Ascending aorta (tissue), 2 donors: ENCODE measurements around the gene ARHGAP28. TPM values are rescaled to one million over a fixed set of nuclear protein-coding genes. Genes with fewer than 3 reads are reported as not detected.
"Not testable (repeated sequence)": the region's sequence is repeated elsewhere in the genome, so short reads cannot be mapped to it uniquely, and the experiment has no call there.

Experiments
- DNase-seq, 2 donors: peaks; one replicate each; pipeline ENCODE4 v3.0.0-alpha.2; 2019; ENCODE audit warnings: low spot score in 2 of 2
- H3K27ac ChIP-seq, 2 donors: fragments of 200-600 bp; sonication (generic); one replicate each; pipeline ENCODE4 v1.5.1; 2016 to 2017; ENCODE audit warnings: mild to moderate bottlenecking in 1 of 2
- H3K27me3 ChIP-seq: fragments of 200-600 bp; sonication (generic); one replicate; pipeline ENCODE4 v1.5.1; 2017
- H3K36me3 ChIP-seq, 2 donors: fragments of 200-600 bp; sonication (generic); one replicate each; pipeline ENCODE4 v1.5.1; 2016
- H3K4me1 ChIP-seq, 2 donors: fragments of 200-600 bp; sonication (generic); one replicate each; pipeline ENCODE4 v1.5.1; 2016 to 2017; ENCODE audit warnings: mild to moderate bottlenecking in 1 of 2
- H3K4me3 ChIP-seq, 2 donors: fragments of 200-600 bp; sonication (generic); one replicate each; pipeline ENCODE4 v1.5.1; 2016 to 2017; ENCODE audit warnings: mild to moderate bottlenecking in 1 of 2
- H3K9me3 ChIP-seq, 2 donors: fragments of 200-600 bp; sonication (generic); one replicate each; pipeline ENCODE4 v1.5.1; 2016
- intact Hi-C: fragments of 100-400 bp; cut with DNase I; formaldehyde crosslinking; loops from one replicate; pipeline ENCODE4 v1.15.1; 2023
- total RNA-seq: library from RNA; depleted of rRNA; stranded (reverse); fragments of >200 nt; gene quantifications from one replicate; pipeline ENCODE4 v1.1.0, GENCODE V29; 2016
- TF ChIP-seq, protein P1 (sequence below), 3 experiments: fragments of 200-600 bp in 2 of 3; fragments of 450-650 bp in 1 of 3; sonication (generic) in 2 of 3; IDR thresholded peaks; one replicate each; pipeline ENCODE4 v1.5.1; 2016 to 2019; ENCODE audit warnings: antibody characterized with exemption in 3 of 3, mild to moderate bottlenecking in 1 of 3, moderate library complexity in 1 of 3

ARHGAP28 gene
- total RNA-seq, 1 donor from 2014 or later = 0.85 TPM

DNA sequence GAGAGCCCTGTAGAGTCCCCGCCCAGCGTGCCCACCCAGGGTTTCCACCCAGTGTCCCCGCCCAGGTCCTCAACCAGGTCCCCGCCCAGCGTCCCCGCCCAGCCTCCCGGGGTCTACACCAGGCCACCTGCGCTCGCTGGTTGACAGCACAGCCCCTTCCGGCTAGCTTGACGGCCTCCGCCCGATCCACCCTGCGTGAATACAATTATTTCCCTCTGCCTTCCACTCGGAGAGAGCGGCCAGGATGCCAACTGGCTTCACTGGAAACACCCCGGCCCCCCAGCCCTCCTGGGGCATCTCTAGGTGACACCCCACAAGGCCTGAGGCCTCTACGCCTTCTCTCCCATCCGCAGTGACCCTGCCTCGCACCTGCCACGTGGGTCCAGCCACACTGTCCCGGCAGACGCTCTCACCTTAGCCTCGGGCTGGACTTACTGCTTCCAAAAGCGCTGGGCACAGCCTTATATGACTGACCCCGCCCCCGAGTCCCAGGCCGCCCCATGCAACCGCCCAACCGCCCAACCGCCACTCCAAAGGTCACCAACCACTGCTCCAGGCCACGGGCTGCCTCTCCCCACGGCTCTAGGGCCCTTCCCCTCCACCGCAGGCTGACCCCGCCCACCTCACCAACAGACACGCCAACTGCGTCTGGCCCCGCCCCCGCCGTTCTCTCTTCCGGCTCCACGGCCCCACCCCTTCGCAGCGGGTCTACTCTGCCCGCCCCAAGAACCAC lies 200.0 kb downstream of the ARHGAP28 start:
- Histone ChIP-seq H3K4me1 (no peaks in the 10 kb centered on the region), H3K27me3 (no peaks in the 10 kb centered on the region), H3K36me3 (no peaks in the 10 kb centered on the region), H3K27ac (no peak overlapping the region), H3K4me3 (no peak overlapping the region), H3K9me3 (no peaks in the 10 kb centered on the region)
- DNase-seq = no peak
- intact Hi-C loops = no loop called here
- TF ChIP-seq, protein P1, sequence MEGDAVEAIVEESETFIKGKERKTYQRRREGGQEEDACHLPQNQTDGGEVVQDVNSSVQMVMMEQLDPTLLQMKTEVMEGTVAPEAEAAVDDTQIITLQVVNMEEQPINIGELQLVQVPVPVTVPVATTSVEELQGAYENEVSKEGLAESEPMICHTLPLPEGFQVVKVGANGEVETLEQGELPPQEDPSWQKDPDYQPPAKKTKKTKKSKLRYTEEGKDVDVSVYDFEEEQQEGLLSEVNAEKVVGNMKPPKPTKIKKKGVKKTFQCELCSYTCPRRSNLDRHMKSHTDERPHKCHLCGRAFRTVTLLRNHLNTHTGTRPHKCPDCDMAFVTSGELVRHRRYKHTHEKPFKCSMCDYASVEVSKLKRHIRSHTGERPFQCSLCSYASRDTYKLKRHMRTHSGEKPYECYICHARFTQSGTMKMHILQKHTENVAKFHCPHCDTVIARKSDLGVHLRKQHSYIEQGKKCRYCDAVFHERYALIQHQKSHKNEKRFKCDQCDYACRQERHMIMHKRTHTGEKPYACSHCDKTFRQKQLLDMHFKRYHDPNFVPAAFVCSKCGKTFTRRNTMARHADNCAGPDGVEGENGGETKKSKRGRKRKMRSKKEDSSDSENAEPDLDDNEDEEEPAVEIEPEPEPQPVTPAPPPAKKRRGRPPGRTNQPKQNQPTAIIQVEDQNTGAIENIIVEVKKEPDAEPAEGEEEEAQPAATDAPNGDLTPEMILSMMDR (IDR thresholded peaks at IDR 0.05) = no peak

DNA sequence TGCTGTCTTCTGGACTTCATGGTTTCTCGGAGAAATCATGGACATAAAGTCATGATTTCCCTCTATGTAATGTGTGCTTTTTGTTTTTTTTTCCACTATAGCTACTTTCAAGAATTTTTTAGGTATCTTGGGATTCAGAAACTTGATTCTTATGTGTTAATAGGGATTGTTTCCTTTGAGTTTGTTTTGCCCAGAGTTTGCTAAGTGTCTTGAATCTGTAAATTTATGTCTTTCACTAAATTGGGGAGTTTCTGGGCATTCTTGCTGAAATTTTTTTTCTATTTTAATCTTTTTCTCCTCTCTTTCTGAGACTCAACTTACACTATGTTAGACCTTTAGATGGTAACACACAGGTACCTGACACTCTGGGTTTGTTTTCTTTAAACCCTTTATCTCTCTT lies 205.3 kb downstream of the ARHGAP28 start:
- no peak for DNase-seq
- H3K4me3 ChIP-seq = no peak overlapping the region
- intact Hi-C loops = no loop called here
- no peaks in the 10 kb centered on the region for H3K36me3 ChIP-seq
- no peaks in the 10 kb centered on the region for H3K27me3 ChIP-seq
- TF ChIP-seq, protein P1 (IDR thresholded peaks at IDR 0.05) = no peak
- no peaks in the 10 kb centered on the region for H3K4me1 ChIP-seq
- no peak overlapping the region for H3K27ac ChIP-seq
- no peaks in the 10 kb centered on the region for H3K9me3 ChIP-seq

DNA sequence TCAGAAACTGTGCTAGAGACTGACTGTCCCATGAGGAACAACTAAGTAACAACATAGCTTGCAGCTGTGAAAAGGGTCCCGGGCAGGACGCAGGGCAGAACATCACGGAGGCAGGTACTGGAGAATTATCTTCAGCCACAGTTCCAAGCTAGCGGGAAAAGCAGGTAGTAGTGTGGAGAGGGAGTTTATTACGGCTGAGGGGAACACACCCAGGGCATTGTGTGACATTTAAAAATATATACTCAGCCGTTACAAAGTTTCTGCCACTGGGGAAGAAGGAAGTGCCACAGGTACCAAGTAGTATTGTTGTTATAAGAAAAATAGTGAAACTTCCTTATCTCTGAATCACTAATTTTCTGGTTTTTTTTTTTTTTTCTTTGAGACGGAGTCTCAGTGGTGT lies 208.5 kb downstream of the ARHGAP28 start:
- intact Hi-C loops = no loop called here
- no peak for DNase-seq
- TF ChIP-seq, protein P1 (IDR thresholded peaks at IDR 0.05) = no peak
- Histone ChIP-seq H3K4me3 (no peak overlapping the region), H3K36me3 (no peaks in the 10 kb centered on the region), H3K27ac (no peak overlapping the region), H3K27me3 (no peaks in the 10 kb centered on the region), H3K4me1 (no peaks in the 10 kb centered on the region), H3K9me3 (no peaks in the 10 kb centered on the region)

DNA sequence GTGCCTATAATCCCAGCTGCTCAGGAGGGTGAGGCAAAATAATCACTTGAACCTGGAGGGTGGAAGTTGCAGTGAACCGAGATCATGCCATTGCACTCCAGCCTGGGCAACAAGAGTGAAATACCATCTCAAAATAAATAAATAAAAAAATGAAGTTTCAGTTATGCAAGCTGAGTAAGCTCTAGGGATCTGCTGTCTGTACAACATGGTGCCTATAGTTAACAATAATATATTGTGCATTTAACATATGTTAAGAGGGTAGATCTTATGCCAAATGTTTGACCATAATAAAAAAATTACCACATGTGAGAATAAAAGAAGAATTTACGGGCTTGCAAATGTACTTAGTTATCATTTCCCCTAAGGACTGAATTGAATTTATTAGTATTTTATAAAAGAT lies 208.9 kb downstream of the ARHGAP28 start:
- H3K4me3 ChIP-seq, H3K27me3 ChIP-seq, DNase-seq, H3K9me3 ChIP-seq, intact Hi-C loops, H3K36me3 ChIP-seq, H3K4me1 ChIP-seq, H3K27ac ChIP-seq: not testable (repeated sequence)

DNA sequence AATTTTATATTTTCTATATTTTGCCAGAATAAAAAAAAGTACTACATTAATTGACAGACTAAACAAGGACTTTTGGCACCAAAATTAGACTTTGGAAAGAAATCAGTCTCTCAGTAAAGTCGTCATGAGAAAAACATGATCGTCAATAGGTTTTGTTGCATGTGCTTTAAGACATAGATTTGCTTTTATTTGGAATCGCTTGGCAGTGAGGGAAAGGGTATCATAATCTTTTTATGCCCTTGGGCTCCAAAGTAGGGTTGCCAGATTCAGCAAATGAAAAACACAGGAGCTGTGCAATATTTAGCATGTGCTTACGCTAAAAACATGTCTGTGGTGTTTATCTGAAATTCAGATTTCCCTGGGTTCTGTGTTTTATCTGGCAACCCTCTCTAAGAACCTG lies 210.5 kb downstream of the ARHGAP28 start:
- TF ChIP-seq, protein P1 (IDR thresholded peaks at IDR 0.05) = no peak
- intact Hi-C loops = no loop called here

DNA sequence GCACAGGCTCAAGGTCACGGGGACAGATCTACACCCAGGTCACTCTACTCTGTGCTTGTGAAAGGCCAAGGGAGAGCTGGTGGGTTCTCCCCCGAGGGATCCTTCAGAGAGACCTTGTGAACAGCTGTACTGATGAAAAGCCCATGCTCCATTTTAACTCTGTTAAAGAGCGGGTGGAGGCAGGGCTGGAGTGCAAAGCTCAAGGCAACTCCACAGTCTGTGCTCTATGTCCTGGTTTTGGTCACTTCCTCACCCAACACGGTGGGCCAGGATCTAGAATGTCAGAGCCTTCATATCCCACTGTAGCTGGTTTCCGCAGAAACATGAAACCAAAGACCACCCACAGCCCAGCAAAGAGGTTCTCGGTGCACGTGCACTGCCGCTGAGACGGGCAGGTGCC lies 210.9 kb downstream of the ARHGAP28 start:
- TF ChIP-seq, protein P1 (IDR thresholded peaks at IDR 0.05) = no peak
- Histone ChIP-seq H3K4me3 (no peak overlapping the region), H3K27me3 (no peaks in the 10 kb centered on the region), H3K27ac (no peak overlapping the region), H3K9me3 (no peaks in the 10 kb centered on the region), H3K36me3 (no peaks in the 10 kb centered on the region), H3K4me1 (no peaks in the 10 kb centered on the region)
- DNase-seq = no peak
- intact Hi-C loops = no loop called here

More for the DNA sequence above, 210.5 kb downstream of the ARHGAP28 start:
- Histone ChIP-seq H3K4me1 (no peaks in the 10 kb centered on the region), H3K36me3 (no peaks in the 10 kb centered on the region), H3K4me3 (no peak overlapping the region), H3K27ac (no peak overlapping the region), H3K27me3 (no peaks in the 10 kb centered on the region), H3K9me3 (no peaks in the 10 kb centered on the region)
- no peak for DNase-seq
